Measurements from ENCODE around the gene PDIA2.

DNA sequence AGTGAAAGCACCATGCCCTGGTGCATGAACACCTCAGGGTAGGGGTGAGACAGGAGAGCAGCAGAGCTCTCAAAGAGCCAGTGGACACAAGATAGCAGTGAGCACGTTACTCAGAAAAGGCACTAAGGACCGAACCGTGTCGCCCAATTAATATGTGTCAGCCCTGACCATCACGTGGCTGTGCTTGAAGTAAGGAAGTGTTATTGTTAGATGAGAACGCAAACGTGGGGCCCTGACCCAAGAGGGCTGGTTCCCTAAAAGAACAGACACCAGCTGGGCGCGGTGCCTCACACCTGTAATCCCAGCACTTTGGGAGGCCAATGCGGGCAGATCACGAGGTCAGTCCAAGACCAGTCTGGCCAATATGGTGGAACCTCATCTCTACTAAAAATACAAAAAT, 53.3 kb downstream of the PDIA2 start:
- TF ChIP-seq, protein P1, sequence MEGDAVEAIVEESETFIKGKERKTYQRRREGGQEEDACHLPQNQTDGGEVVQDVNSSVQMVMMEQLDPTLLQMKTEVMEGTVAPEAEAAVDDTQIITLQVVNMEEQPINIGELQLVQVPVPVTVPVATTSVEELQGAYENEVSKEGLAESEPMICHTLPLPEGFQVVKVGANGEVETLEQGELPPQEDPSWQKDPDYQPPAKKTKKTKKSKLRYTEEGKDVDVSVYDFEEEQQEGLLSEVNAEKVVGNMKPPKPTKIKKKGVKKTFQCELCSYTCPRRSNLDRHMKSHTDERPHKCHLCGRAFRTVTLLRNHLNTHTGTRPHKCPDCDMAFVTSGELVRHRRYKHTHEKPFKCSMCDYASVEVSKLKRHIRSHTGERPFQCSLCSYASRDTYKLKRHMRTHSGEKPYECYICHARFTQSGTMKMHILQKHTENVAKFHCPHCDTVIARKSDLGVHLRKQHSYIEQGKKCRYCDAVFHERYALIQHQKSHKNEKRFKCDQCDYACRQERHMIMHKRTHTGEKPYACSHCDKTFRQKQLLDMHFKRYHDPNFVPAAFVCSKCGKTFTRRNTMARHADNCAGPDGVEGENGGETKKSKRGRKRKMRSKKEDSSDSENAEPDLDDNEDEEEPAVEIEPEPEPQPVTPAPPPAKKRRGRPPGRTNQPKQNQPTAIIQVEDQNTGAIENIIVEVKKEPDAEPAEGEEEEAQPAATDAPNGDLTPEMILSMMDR (IDR thresholded peaks at IDR 0.05), result no peak
- TF ChIP-seq POLR2A (IDR thresholded peaks at IDR 0.05; ENCODE audit: low read length) (no peak), EP300 (IDR thresholded peaks at IDR 0.05) (no peak), NR3C1 (IDR thresholded peaks at IDR 0.05) (no peak)
- TF ChIP-seq, protein P2, sequence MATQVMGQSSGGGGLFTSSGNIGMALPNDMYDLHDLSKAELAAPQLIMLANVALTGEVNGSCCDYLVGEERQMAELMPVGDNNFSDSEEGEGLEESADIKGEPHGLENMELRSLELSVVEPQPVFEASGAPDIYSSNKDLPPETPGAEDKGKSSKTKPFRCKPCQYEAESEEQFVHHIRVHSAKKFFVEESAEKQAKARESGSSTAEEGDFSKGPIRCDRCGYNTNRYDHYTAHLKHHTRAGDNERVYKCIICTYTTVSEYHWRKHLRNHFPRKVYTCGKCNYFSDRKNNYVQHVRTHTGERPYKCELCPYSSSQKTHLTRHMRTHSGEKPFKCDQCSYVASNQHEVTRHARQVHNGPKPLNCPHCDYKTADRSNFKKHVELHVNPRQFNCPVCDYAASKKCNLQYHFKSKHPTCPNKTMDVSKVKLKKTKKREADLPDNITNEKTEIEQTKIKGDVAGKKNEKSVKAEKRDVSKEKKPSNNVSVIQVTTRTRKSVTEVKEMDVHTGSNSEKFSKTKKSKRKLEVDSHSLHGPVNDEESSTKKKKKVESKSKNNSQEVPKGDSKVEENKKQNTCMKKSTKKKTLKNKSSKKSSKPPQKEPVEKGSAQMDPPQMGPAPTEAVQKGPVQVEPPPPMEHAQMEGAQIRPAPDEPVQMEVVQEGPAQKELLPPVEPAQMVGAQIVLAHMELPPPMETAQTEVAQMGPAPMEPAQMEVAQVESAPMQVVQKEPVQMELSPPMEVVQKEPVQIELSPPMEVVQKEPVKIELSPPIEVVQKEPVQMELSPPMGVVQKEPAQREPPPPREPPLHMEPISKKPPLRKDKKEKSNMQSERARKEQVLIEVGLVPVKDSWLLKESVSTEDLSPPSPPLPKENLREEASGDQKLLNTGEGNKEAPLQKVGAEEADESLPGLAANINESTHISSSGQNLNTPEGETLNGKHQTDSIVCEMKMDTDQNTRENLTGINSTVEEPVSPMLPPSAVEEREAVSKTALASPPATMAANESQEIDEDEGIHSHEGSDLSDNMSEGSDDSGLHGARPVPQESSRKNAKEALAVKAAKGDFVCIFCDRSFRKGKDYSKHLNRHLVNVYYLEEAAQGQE (IDR thresholded peaks at IDR 0.05), result no peak

Data from A549 (cell line).